A549 treated with ZK216348 at 1 μM for 4 hours (cell line): ENCODE data around the gene PPP4R3A. TPM values are rescaled to one million over a fixed set of nuclear protein-coding genes. Genes with fewer than 3 reads are reported as not detected.

Experiments
- total RNA-seq: library from RNA; stranded (reverse); fragments of 200-300 nt; extraction: Qiagen RNA extraction; gene quantifications from 5 replicates; pipeline ENCODE4 v1.2.3, GENCODE V29; 2022; ENCODE audit warnings: low read depth

Gene PPP4R3A
- total RNA-seq = 68.0 to 99.1 TPM (median 76.6 TPM) in 5 replicates

DNA sequence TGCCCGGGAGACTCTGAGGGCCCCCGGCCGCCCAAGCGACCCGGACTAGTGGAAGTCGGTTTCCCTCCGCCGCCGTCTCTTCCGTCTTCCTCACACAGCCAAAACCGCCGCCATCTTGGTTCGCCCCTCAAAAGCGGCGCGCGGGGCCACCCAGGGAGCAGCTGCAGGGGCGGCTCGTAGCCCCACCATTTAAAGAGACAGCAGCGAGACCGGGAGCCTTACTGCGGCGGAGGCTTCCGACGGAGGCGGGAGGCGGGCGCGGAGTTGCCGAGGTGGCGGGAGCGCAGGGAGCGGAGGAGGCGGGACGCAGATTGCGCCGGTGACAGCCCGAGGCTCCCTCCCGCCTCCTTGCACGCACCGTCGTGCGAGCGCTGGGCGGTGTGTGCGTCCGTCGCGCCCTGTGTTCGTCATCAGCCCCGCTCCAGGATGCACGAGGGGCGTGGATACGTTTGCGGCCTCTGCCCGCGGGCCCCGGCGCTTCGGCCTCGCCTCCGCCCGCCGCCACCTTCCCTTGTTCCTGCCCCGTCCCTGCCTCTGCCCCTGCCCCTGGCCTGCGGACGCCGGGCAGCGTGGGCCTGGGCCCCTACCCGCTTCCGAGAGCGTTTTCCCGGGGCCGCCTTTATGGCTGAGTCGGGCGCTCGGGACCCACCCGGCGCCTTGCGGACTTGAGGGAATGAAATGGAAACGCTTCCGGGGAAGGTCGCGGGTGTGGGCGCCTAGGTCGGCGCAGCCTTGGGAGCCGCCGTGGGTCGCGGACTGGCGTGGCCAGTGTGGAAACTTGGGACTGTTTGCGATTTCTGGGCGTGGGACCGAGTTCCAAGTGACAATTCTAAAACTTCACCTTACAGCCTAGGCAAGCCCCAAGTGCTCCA is at the start of gene PPP4R3A:
Gene PPP4R3A, minus strand, starts transcription at position 140 of the 872 bp plus-strand sequence. CDS start 663 bp downstream, outside the sequence.

DNA sequence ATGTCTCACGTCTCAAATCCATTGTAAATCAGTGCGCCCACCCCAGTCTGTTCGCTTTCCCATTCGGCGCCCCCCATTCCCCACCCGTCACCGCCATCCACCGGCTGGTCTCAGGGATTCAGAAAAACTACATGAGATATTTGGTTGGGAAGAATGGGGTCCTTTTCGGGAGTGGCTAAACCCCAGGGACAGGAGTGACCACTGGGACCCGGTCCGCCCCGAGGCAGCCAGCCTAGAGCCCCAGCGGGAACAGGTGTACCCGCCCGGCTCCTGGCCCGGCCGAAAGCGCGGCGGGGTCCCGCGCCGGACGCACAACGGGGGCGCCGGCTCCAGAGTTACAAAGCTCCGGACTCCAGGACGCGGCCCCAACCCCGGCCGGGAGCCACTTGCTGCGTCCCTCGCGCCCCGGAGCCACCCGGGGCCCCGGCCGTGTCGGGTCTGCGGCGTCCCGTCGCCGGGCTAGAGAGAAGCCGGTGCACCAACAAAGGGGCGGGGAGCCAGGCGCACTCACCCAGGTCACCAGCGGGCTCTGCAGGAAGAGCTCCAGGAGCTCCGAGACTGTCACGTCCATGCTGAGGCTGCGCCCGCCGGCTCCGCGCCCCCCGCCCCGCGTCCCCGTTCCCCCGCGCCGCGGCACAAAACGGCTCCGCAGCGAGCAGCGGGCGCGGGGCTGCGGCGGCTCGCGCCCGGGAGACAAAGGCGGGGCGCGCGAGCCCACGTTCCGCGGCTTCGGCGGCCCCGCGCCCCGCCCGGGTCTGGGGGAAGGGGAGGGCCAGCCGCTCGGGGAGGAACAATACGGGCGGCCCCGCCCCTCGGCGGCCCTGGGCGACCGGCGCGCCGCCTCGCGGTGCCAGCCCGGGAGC is 92.8 kb downstream of the PPP4R3A start, which contains the start of gene CCDC88C:
Gene CCDC88C, minus strand, starts transcription at position 701 of the 863 bp plus-strand sequence. Its CDS starts 130 bp downstream, at position 571.

Other genes with a start within 250 kb of the PPP4R3A start
- gene CCDC88C, start 92.5 kb downstream of the PPP4R3A start, total RNA-seq = 4.3 to 6.8 TPM (median 6.6 TPM) in 5 replicates
- not detected in 5 replicates for gene CATSPERB, start 221.8 kb upstream of the PPP4R3A start, total RNA-seq